ENCODE measurements around the gene ACSM6. TPM values are rescaled to one million over a fixed set of nuclear protein-coding genes. Genes with fewer than 3 reads are reported as not detected.

The ACSM6 gene
- total and polyA plus RNA-seq, 2 experiments from 2014 or later, result 0.10 TPM; not detected in 1

GRCh38 chr10:95233377-95234034, 39.5 kb downstream of the ACSM6 start:
- Histone ChIP-seq H3K36me3 (replicated peaks; ENCODE audit: insufficient read depth, low read depth) (no peaks in the 10 kb centered on the region), H3K79me2 (no peaks in the 10 kb centered on the region), H3K4me1 (ENCODE audit: insufficient read depth) (peaks cover 7% of the 10 kb centered on the region), H2AFZ (no peak overlapping the region), H3K27ac (no peak overlapping the region), H3K9me2 (replicated peaks; ENCODE audit: insufficient read depth) (no peaks in the 10 kb centered on the region), H3K4me3 (no peak overlapping the region), H3K4me2 (no peak overlapping the region), H3K27me3 (no peaks in the 10 kb centered on the region), H3K9me3 (ENCODE audit: low read depth) (no peaks in the 10 kb centered on the region), H4K20me1 (ENCODE audit: insufficient read depth, poor library complexity, severe bottlenecking) (no peaks in the 10 kb centered on the region)
- no peak for DNase-seq (ENCODE audit: low spot score)
- 93% methylated on average over 2 of the region's 2 CpGs for WGBS (ENCODE audit: low lambda C conversion rate, missing lambda C conversion rate)
- TF ChIP-seq EZH2 (IDR thresholded peaks at IDR 0.05; ENCODE audit: borderline replicate concordance) (no peak), CTCF (IDR thresholded peaks at IDR 0.05; ENCODE audit: poor library complexity) (no peak), EZH2phosphoT487 (IDR thresholded peaks at IDR 0.05; ENCODE audit: low read depth, severe bottlenecking, unreplicated experiment) (no peak)

- Histone ChIP-seq H3K4me2 (no peak overlapping the region), H3K4me1 (ENCODE audit: insufficient read depth) (peaks cover 5% of the 10 kb centered on the region), H3K36me3 (replicated peaks; ENCODE audit: insufficient read depth, low read depth) (no peaks in the 10 kb centered on the region), H3K9me2 (replicated peaks; ENCODE audit: insufficient read depth) (no peaks in the 10 kb centered on the region), H3K9me3 (ENCODE audit: low read depth) (no peaks in the 10 kb centered on the region), H2AFZ (no peak overlapping the region), H3K79me2 (no peaks in the 10 kb centered on the region), H3K27ac (no peak overlapping the region), H3K4me3 (no peak overlapping the region), H3K27me3 (no peaks in the 10 kb centered on the region), H4K20me1 (ENCODE audit: insufficient read depth, poor library complexity, severe bottlenecking) (no peaks in the 10 kb centered on the region)
- WGBS (ENCODE audit: low lambda C conversion rate, missing lambda C conversion rate), result 84% methylated on average over 5 of the region's 5 CpGs
- no peak for DNase-seq (ENCODE audit: low spot score)
- no peak for TF ChIP-seq EZH2 (IDR thresholded peaks at IDR 0.05; ENCODE audit: borderline replicate concordance)
- no peak for TF ChIP-seq EZH2phosphoT487 (IDR thresholded peaks at IDR 0.05; ENCODE audit: low read depth, severe bottlenecking, unreplicated experiment)
- no peak for TF ChIP-seq CTCF (IDR thresholded peaks at IDR 0.05; ENCODE audit: poor library complexity)
These were observed 40.9 kb downstream of the ACSM6 start for GRCh38 chr10:95234951-95235350.

GRCh38 chr10:95235676-95236067, 41.6 kb downstream of the ACSM6 start:
- Histone ChIP-seq H3K27ac (no peak overlapping the region), H4K20me1 (ENCODE audit: insufficient read depth, poor library complexity, severe bottlenecking) (no peaks in the 10 kb centered on the region), H3K4me3 (no peak overlapping the region), H3K9me2 (replicated peaks; ENCODE audit: insufficient read depth) (no peaks in the 10 kb centered on the region), H2AFZ (no peak overlapping the region), H3K9me3 (ENCODE audit: low read depth) (no peaks in the 10 kb centered on the region), H3K36me3 (replicated peaks; ENCODE audit: insufficient read depth, low read depth) (no peaks in the 10 kb centered on the region), H3K27me3 (no peaks in the 10 kb centered on the region), H3K4me1 (ENCODE audit: insufficient read depth) (no peaks in the 10 kb centered on the region), H3K4me2 (no peak overlapping the region), H3K79me2 (no peaks in the 10 kb centered on the region)
- DNase-seq (ENCODE audit: low spot score), result no peak
- no peak for TF ChIP-seq CTCF (IDR thresholded peaks at IDR 0.05; ENCODE audit: poor library complexity)
- no peak for TF ChIP-seq EZH2phosphoT487 (IDR thresholded peaks at IDR 0.05; ENCODE audit: low read depth, severe bottlenecking, unreplicated experiment)
- no peak for TF ChIP-seq EZH2 (IDR thresholded peaks at IDR 0.05; ENCODE audit: borderline replicate concordance)
- 85% methylated on average over 3 of the region's 3 CpGs for WGBS (ENCODE audit: low lambda C conversion rate, missing lambda C conversion rate)

Data from hepatocyte (in vitro differentiated cells).